SKM-1 (cell line): ENCODE measurements around the gene RBAK.
A peak's percentile ranks its signal among the peaks of the same experiment; 100 is the strongest.
"Not testable (repeated sequence)": the region's sequence is repeated elsewhere in the genome, so short reads cannot be mapped to it uniquely, and the experiment has no call there.

Experiments used
- DNase-seq: peaks from one replicate; lab custom pipeline; 2025; ENCODE audit not compliant: unreplicated experiment; lab: John Stamatoyannopoulos, UW

RBAK gene

GRCh38 chr7:5045558-5046396 lies at the start of gene RBAK:
Gene RBAK, plus strand, starts transcription at chr7:5045860. Its CDS starts 2,217 bp downstream, at chr7:5048077.
- DNase-seq = peak; percentile 95

DNA sequence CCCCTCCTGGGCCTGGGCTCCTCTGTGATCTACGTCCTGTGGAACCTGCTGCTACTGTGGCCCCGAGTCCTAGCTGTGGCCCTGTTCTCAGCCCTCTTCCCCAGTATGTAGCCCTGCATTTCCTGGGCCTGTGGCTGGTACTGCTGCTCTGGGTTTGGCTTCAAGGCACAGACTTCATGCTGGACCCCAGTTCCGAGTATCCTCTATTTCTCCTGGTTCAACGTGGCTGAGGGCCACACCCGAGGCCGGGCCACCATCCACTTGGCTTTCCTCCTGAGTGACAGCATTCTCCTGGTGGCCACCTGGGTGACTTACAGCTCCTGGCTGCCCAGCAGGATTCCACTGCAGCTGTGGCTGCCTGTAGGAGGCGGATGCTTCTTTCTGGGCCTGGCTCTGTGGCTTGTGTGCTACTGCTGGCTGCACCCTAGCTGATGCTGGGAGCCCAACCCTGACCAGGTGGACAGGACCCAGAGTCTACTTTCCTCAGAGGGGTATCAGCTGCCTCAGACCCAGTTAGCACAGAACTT lies 48.9 kb upstream of the RBAK start:
- no peak for DNase-seq

GRCh38 chr7:4998244-4998643 lies 47.4 kb upstream of the RBAK start:
- DNase-seq = no peak

- no peak for DNase-seq
Measured at GRCh38 chr7:4998910-4999309, 46.8 kb upstream of the RBAK start.

DNA sequence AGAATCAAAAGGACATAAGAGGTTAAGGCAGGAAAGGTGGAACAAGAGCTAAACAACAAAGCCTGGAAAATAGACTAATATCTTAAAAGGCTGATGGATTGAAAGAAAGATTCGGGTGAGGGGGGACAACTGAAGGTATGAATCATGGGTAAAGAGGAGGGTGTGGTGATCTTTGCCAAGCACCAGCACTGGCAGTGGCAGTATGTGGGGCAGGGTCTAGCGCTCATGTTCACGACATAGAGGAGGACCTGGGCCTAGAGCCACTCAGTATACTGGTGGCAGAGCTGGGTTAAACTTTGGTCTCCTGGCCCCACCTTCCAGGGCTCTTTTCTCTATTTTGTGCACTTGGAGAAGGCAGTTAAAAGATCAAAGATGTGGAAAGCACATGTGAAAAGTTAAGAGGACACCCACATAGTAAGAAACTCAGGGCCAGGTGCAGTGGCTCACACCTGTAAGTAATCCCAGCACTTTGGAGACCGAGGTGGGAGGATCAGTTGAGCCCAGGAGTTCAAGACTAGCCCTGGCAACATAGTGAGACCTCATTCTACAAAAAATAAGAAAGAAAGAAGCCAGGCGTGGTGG lies 46.2 kb upstream of the RBAK start:
- no peak for DNase-seq

DNA sequence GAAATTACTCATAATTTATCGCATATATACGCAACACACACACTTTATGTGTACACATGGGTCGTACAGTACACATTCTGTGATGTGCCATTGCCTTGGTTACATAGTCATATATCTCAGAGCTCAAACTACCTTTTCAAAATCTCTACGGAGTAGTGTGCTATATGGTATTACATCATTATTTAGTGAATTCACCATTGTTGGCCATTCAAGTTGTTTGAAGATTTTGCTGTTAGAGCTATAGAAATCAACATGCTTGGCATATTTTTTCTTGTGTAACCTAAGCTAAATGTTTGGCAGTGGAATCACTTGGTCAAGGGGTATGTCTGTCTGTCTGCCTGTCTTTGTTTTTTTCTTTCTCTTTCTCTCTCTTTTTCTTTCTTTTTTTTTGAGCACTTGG lies 44.7 kb upstream of the RBAK start:
- DNase-seq = no peak

GRCh38 chr7:5001911-5002310 lies 43.7 kb upstream of the RBAK start:
- DNase-seq = no peak

- no peak for DNase-seq
Measured at GRCh38 chr7:5005066-5005465, 40.6 kb upstream of the RBAK start.

- no peak for DNase-seq
Measured at GRCh38 chr7:5012985-5013384, 32.7 kb upstream of the RBAK start.

DNA sequence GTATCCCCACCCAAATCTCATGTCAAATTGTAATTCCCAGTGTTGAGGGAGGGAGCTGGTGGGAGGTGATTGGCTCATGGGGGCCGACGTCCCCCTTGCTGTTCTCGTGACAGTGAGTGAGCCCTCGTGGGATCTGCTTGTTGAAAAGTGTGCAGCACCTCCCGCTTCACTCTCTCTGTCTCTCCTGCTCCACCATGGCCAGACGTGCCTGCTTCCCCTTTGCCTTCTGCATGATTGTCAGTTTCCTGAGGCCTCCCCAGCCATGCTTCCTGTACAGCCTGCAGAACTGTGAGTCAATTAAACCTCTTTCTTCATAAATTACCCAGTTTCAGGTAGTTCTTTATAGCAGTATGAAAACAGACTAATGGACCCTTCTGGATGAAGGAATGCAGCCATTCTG lies 29.7 kb upstream of the RBAK start:
- DNase-seq = not testable (repeated sequence)

GRCh38 chr7:5017626-5018025 lies 28.0 kb upstream of the RBAK start:
- not testable (repeated sequence) for DNase-seq

- DNase-seq = no peak
Measured at GRCh38 chr7:5020098-5020497, 25.6 kb upstream of the RBAK start.

GRCh38 chr7:5020976-5021550 lies 24.6 kb upstream of the RBAK start:
- DNase-seq = not testable (repeated sequence)

- DNase-seq = not testable (repeated sequence)
Measured at GRCh38 chr7:5023626-5024025, 22.0 kb upstream of the RBAK start.

DNA sequence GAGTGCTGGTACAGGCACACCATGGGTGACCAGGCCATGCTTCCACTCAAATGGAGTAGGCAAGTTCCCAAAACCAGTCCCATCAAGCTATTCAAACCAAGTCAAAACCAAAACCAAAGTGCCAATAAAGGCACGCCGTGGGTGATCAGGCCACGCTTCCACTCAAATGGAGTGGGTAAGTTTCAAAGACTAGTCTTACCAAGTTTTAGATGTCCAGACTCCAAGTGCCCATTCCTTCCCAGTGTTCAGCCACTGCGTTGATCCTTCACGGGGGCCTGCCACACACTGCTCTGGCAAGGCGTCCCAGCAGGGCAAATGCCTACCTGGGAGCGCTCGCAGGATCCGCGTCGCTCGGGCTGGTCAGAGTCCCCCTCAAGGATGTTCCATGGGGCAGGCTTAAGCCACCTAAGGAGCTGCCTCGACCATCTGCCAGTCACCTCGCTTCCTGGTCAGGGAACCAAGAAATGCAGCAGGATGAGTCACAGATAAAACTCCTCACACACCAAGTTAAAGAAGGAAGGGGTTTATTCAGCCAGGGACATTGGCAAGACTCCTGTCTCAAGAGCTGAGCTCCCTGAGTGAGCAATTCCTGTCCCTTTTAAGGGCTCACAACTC lies 17.8 kb upstream of the RBAK start:
- DNase-seq = not testable (repeated sequence)

DNA sequence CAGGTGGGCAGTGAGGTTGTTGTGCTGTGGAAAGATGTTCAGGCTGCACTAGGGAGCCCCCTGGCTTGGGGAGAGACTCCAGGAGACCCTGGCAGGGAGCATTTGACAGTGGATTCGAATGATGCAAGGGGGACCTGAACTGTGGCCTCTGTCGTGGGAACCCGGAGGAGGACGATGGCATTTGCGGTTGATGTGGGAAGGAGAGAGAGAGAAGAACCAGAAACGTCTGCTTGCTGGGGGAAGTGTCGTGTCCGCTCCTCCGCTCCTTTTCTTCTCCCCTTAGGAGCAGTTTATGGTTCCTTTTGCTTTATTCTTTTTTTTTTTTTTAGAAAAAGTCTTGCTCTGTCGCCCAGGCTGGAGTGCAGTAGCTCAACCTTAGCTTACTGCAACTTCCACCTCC lies 12.5 kb upstream of the RBAK start:
- DNase-seq = not testable (repeated sequence)

GRCh38 chr7:5035276-5035675 lies 10.4 kb upstream of the RBAK start:
- DNase-seq = no peak

DNA sequence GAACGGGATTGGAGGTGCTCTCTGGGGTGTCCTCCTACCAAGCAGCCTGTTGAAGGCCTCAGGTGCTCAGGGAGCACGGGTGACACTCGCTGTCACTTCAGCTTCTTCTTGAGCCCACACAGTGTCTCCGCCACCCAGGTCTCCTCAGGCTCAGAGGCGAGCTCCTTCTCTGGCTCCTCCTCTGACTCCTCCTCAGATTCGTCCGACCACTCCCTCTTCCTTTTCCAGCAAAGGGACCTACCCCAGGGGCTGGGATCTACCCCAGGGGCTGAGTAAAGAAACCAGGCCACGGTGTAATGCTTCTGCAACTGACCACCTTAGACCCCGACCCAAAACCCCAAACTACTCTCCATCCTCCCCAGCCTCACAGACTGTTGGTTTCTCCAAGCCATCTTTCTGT lies 9.2 kb upstream of the RBAK start:
- DNase-seq = no peak

DNA sequence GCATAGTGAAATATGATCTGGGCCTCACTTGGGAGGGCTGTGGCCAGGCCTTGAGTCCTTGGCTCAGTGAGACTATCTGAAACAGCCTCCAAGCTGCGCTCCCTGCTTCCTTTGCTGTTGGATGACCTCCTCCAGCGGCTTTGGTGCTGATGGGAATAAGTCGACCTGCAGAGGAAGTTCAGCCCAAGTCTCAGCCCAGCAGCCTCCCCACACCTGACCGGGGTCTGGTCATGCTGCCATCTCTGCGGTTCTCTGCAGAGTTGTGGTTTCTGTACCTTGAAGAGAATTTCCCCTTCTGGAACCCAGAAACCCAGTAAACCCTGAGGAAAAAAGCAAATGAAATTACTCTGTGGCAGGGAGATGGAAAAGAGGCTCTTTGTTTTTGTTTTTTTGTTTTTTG lies 4.6 kb upstream of the RBAK start:
- no peak for DNase-seq

DNA sequence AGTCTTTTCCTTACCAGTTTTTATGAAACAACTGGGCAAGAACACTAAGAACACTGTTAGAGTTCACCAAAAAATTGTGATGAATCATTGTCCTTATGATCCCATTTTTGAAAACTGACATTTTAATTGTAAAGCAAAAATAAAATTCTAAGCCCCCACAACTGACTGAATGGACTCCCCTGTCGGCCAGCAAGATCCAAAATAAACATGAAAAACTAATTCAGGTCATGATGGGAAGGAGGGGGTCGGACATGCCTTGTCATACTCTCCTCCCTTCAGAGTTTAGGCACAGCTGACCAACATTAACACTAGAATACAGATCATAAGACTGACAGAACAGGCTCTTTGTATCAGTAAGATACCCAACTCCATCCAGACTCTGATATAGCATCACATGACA lies 2.0 kb upstream of the RBAK start:
- DNase-seq = no peak

DNA sequence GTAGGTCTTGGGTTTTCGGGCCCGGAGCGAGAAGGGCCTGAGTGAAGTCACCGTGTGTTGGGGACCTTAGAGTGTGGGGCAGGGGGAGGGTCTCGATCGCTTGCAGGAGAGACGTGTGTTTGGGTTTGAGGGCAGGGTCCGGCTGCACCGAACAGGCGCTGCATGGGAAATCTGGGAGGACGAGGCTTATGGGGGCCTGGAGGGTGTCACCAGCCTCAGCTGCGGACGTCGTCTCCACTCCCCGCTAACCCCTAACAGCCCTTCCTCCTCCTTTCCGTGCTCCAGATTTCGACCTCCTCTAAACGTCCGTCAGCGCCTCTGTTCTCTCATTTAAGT lies 705 bp downstream of the RBAK start:
- DNase-seq = not testable (repeated sequence)

GRCh38 chr7:5047127-5047526 lies 1.5 kb downstream of the RBAK start:
- DNase-seq = not testable (repeated sequence)
